ENCODE measurements around the gene RAVER1.

The RAVER1 gene

GRCh38 chr19:10269333-10270179, 63.8 kb downstream of the RAVER1 start:
- peak; percentile 80 to 82 for DNase-seq (ENCODE audit: low read depth in 2 of 2)

GRCh38 chr19:10268071-10268470, 65.3 kb downstream of the RAVER1 start:
- no peak for DNase-seq (ENCODE audit: low read depth in 2 of 2)

DNA sequence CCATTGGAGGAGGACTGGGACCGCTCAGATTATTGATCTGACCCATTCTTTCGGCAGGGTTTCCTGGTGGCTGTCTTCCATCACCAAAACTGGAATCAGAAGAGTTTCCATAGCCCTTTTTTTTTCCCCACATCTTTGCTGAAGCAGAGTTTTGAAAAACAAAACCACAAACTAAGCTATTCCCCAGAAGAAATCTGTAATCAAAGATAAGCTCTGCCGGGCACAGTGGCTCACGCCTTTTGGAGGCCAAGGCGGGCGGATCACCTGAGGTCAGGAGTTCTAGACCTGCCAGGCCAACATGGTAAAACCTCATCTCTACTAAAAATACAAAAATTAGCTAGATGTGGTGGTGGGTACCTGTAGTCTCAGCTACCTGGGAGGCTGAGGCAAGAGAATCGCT, 66.6 kb downstream of the RAVER1 start:
- DNase-seq (ENCODE audit: low read depth in 2 of 2): no peak

Measured in activated CD4-positive, alpha-beta T cell treated with anti-CD3 and anti-CD28 coated beads for 24 hours (primary cell).